SU-DHL-6 (cell line): ENCODE data around the gene MAST2.

Experiments used
- CTCF ChIP-seq: fragments of 200-600 bp; sonication (generic); IDR thresholded peaks from one replicate; pipeline ENCODE4 v1.5.1; 2017; ENCODE audit warnings: antibody characterized with exemption, mild to moderate bottlenecking, low read length, moderate library complexity; ENCODE audit not compliant: insufficient read depth, poor library complexity, severe bottlenecking
- EZH2phosphoT487 ChIP-seq: fragments of 200-600 bp; sonication (generic), shearing (Covaris generic); conservative IDR thresholded peaks from 2 replicates; pipeline ENCODE4 v1.6.1; 2018; ENCODE audit warnings: mild to moderate bottlenecking, antibody characterized with exemption, low read length, moderate library complexity, mixed read lengths

GRCh38 chr1:45806129-45806528 is 2.7 kb downstream of the MAST2 start:
- TF ChIP-seq CTCF = no peak
- no peak for TF ChIP-seq EZH2phosphoT487
